ES-I3 (cell line): ENCODE measurements around the gene SRGAP2C.
"Not testable (repeated sequence)": the region's sequence is repeated elsewhere in the genome, so short reads cannot be mapped to it uniquely, and the experiment has no call there.

ENCODE experiments used
- H3K36me3 ChIP-seq: 2 replicates; pipeline ENCODE4 v1.6.1; 2013; ENCODE audit warnings: mild to moderate bottlenecking, low read length, control low read depth, moderate library complexity; ENCODE audit not compliant: insufficient read depth
- H3K4me1 ChIP-seq: 2 replicates; pipeline ENCODE4 v1.6.1; 2013; ENCODE audit warnings: mild to moderate bottlenecking, control low read depth, low read length; ENCODE audit not compliant: insufficient read depth
- H3K9ac ChIP-seq: 2 replicates; pipeline ENCODE4 v1.6.1; 2013; ENCODE audit warnings: low read depth, mild to moderate bottlenecking, low read length, moderate library complexity
- H3K9me3 ChIP-seq: 2 replicates; pipeline ENCODE4 v1.6.1; 2013; ENCODE audit warnings: mild to moderate bottlenecking, low read length, moderate library complexity; ENCODE audit not compliant: control insufficient read depth, insufficient read depth

SRGAP2C gene

GRCh38 chr1:121346654-121347053 is 161.9 kb downstream of the SRGAP2C start:
- H3K9ac ChIP-seq, H3K36me3 ChIP-seq, H3K4me1 ChIP-seq, H3K9me3 ChIP-seq: not testable (repeated sequence)

DNA sequence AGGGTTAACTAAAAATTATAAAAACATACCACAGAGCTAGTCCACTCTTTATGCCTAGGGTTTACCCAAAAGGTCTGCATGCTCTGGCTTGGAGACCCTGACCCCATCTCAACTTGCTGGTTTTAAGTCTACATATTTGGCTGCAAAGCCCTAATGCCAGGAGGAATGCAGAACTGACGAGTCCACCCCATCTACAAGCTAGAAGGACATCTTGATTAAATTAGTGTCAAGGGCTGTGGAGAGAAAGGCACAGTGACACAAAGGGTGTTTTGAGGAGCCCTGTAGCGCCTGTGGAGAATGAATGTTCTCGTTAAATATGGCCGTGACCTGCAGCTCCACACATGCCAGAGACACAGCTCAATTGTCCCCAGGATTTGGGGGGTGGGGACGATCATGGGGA is 162.7 kb downstream of the SRGAP2C start:
- H3K36me3 ChIP-seq, H3K9me3 ChIP-seq, H3K9ac ChIP-seq, H3K4me1 ChIP-seq: not testable (repeated sequence)

DNA sequence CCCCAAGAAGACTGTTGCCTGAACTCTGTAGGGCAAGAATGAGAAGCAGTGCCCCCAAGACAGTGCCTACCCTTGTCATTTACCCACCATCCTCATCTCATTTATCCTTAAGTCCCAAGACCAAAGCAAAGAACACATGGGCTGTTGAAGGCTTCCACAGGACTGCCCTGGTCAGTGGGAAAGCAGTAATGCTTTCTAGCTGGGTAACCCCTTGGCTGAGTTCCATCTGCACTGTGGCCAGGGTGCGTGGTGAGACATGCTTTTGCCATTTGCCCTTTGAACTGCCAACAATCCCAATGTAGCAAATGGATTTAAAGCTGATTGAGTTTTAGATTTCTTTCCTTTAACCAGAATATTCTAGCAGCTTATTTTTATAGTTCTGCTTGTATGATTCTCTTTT is 163.3 kb downstream of the SRGAP2C start:
- H3K9me3 ChIP-seq, H3K9ac ChIP-seq, H3K36me3 ChIP-seq, H3K4me1 ChIP-seq: not testable (repeated sequence)

- not testable (repeated sequence) for H3K36me3 ChIP-seq, H3K4me1 ChIP-seq, H3K9me3 ChIP-seq, H3K9ac ChIP-seq
Observed at GRCh38 chr1:121349332-121349967, 164.7 kb downstream of the SRGAP2C start.

DNA sequence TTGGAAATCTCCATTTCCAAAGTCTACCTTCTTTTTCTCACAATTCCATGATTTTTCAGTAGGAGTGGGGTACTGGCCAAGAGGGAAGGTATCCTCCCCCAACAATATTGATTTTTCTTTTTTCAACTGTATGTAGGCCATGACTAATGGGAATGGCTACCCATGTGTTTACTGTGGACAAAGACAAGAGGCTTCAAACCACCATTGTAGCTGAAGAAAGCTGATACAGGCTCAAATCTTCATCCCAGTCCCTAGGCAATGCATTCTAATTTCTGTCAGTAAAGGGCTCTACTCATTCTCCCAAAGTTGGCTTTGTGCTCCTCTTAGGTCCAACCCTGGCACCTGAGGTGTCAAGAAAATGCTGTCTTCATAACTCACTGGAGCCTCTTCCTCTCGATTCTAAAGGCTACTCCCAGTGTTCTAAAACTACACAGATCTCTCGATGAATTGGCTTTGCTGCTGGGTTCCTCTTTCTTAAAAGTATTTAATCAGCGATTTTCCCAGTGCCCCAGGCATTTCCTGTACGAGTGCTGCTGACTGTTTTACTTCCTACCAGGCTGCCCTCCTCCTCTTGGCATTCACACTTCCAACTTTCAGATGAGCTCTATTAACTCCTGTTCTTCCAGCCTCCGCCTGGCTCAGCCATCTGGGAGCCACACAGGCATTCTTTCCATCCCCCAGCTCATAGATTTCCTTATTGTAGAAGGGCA is 171.1 kb downstream of the SRGAP2C start:
- not testable (repeated sequence) for H3K36me3 ChIP-seq, H3K9ac ChIP-seq, H3K9me3 ChIP-seq, H3K4me1 ChIP-seq

DNA sequence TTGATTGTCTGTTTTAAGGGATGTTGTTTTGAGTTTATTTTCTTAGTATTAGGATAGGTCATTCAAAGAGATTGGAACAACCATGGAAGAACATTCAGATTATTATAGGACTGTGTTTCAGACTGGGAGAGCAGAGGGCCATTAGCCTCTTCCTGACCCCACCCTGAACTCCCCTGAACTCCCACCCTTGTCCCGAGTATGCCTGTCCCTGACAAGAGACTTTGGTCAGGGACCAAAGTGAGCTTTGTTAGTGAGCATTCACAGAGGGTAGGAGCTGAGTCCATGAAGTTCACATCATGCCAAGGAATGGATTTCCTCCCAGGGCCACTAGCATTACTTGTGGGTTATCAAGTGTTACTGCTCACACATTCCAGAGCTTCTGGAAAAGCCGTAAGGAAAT is 172.0 kb downstream of the SRGAP2C start:
- H3K4me1 ChIP-seq, H3K36me3 ChIP-seq, H3K9me3 ChIP-seq, H3K9ac ChIP-seq: not testable (repeated sequence)

- H3K9ac ChIP-seq, H3K36me3 ChIP-seq: not testable (repeated sequence)
Observed at GRCh38 chr1:121360531-121360930, 175.8 kb downstream of the SRGAP2C start.

GRCh38 chr1:121361451-121362233 is 176.9 kb downstream of the SRGAP2C start:
- not testable (repeated sequence) for H3K9me3 ChIP-seq, H3K9ac ChIP-seq, H3K4me1 ChIP-seq, H3K36me3 ChIP-seq

More at GRCh38 chr1:121360531-121360930, 175.8 kb downstream of the SRGAP2C start:
- not testable (repeated sequence) for H3K9me3 ChIP-seq, H3K4me1 ChIP-seq

DNA sequence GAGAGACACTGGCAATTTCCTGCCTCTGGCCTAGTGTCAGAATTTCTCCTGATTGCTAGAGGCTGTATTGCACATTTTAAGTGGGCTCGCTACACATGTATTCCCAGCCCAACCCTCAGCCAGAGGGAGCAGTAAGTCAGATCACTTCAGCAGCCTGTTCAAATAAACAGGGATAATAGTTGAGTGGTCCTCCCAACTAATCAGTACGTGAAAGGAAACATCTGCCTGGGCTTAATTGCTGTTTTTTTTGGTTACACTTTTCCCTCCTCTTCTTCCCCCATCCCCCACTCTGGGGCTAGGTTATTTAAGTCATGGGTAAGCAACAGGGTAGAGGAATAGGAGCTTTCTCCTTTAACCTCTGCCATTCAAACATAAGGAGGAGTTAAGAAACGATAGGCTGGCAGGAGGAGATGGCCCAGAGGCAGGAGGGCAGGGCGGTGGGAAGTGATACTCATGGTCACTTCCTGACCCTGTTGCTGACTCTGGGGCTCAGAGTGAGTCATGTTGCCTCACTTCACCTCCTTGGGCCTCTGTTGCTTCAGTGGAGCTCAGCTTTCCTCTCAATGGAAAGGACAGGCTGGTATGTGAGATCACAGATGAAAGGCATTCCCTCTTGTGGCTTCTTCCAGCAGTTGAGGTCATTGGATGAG is 177.6 kb downstream of the SRGAP2C start:
- H3K36me3 ChIP-seq, H3K9me3 ChIP-seq, H3K9ac ChIP-seq, H3K4me1 ChIP-seq: not testable (repeated sequence)

DNA sequence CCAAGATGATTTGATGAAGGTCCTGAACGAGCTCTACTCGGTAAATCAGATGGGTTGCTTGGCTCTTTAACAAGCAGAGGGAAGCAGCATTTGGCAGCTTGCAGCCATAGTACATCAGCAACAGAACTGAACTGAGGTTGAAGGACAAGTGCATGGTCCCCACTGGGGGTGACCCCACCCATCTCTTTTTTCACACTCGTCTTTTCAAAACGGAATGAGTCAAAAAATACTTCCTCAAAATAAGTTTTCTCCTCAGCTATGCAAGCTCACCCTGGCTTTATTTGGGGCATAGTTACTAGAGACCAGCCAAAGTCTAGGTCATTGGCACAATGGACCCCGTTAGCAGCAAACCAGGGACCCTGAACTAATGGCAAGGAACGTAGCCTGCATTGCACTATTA is 180.5 kb downstream of the SRGAP2C start:
- not testable (repeated sequence) for H3K36me3 ChIP-seq, H3K9ac ChIP-seq, H3K4me1 ChIP-seq

GRCh38 chr1:121365723-121366122 is 180.9 kb downstream of the SRGAP2C start:
- not testable (repeated sequence) for H3K4me1 ChIP-seq, H3K9ac ChIP-seq, H3K9me3 ChIP-seq, H3K36me3 ChIP-seq

More for the DNA sequence above, 180.5 kb downstream of the SRGAP2C start:
- not testable (repeated sequence) for H3K9me3 ChIP-seq

DNA sequence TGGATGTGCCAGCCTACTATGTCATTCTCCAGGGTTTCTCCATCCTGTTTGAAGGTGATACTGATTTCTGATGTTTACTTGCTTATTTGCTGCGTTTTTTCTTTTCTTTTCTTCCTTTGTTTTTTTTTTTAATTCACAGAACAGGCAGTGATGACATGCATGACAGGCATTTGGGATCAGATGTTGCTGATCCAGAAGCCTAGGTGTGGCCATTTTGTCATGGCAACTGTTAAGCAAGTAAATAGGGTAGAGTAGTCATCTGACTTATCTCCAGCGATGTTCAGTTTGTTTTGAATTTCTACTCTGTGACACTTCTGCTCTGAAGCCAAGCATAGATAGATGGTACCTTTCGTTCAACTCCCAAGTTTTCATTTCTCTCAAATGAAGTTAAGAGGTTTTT is 181.4 kb downstream of the SRGAP2C start:
- not testable (repeated sequence) for H3K9me3 ChIP-seq, H3K9ac ChIP-seq, H3K4me1 ChIP-seq, H3K36me3 ChIP-seq

DNA sequence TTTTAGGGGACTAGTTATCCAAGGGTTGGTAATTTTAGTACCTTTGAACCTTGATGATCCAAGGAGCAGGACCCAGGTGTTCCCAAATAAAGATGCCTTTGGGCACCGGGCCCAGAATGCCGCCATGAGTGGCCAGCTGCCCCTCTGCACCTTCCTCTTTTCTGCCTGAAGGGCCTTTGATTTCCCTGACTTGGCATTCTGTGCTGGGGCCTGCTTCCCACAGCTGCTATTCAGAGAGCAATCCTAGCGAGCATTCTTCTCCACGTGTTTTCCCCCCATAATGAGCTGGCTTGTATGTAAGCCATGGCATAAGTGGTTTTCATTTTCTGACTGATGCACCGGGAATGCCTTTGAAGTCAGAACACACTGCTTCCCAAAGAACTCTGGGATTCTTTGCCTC is 184.1 kb downstream of the SRGAP2C start:
- not testable (repeated sequence) for H3K9me3 ChIP-seq, H3K36me3 ChIP-seq, H3K9ac ChIP-seq, H3K4me1 ChIP-seq

DNA sequence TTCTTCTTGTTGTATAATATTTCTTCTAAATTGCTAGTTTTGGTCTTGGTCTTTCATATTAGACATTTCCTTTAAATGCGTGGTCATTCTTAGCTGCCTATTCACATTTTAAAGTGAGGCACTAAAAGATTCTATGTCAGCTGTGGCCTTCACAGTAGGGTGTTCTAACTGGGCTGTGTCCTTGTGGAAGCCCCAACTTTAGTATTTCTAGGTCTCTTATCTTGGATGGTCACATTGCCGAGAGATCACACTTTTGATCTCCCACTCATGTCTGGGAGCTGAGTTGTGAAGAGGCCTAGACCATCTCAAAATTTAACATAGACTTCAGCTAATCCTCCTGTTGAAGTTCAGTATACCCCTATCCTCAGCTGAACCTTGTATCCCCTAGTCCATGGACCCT is 185.2 kb downstream of the SRGAP2C start:
- not testable (repeated sequence) for H3K4me1 ChIP-seq, H3K9me3 ChIP-seq, H3K36me3 ChIP-seq, H3K9ac ChIP-seq
